HG03159 (cell line): ENCODE results near the gene PCID2.
A peak's percentile ranks its signal among the peaks of the same experiment; 100 is the strongest.
"Not testable (repeated sequence)": the region's sequence is repeated elsewhere in the genome, so short reads cannot be mapped to it uniquely, and the experiment has no call there.

ENCODE experiments used
- ATAC-seq: cut with Tn5 transposase; IDR thresholded peaks from one replicate; pipeline ENCODE4 v1.9.1; 2021; ENCODE audit warnings: mild to moderate bottlenecking, moderate library complexity; ENCODE audit not compliant: unreplicated experiment

The PCID2 gene

DNA sequence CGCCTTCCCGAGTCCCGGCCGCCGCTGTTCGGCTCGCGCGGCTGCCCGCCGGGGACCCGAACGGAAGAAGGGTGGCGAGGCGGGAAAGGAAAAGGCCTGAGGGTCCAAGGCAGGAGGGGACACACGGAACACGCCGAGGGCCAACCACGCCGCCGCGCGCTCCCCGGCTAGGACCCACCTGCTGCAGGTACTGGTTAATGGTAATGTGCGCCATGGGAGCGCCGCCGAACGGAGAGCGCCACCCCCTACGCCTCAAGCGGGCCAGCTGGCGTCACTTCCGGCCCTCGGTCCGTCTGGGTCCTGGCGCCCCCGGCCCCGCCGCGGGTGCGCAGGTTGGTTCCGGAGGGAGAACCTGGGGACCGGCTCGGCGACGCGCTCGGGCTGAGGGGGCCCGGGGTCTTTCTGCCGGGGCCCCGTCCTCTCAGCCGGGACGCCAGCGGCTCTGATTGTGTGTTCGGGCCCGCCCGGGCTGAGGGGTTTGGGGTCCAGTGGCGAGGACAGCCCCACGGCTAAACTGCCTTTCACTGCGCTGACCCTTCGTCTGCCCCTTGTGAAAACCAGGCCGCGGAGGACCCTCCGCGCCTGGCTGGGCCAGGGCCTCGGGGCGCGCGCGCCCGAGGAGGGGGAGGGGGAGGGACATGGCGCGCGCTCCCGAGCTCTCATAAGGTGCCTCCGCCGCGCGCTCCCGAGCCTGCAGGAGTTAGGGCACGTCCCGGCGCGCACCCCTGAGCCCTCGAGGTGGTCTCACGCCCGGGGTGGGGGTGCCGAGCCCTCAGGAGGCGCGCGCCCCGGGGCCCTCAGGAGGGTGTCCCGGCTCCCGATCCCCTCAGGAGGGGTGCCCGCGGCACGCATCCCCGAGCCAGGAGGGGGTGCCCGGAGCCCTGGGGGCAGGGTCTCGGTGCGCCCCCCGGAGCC is at the start of gene PCID2:
Gene PCID2, minus strand, starts transcription at position 249 of the 915 bp plus-strand sequence. Its CDS starts 35 bp downstream, at position 214.
- ATAC-seq, result peak; percentile 70

DNA sequence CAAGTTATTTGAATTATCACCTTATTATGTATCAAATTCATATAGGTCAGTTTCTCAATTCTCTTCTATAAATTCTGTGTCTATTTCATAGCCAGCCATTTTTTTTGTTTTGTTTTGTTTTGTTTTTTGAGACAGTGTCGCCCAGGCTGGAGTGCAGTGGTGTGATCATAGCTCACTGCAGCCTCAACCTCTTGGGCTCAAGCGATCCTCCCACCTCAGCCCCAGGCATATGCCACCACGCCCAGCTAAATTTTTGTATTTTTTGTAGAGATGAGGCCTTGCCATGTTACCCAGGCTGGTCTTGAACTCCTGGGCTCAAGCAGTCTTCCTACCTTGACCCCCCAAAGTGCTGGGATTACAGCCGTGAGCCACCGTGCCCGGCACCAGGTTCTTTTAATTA is 49.4 kb upstream of the PCID2 start:
- not testable (repeated sequence) for ATAC-seq

DNA sequence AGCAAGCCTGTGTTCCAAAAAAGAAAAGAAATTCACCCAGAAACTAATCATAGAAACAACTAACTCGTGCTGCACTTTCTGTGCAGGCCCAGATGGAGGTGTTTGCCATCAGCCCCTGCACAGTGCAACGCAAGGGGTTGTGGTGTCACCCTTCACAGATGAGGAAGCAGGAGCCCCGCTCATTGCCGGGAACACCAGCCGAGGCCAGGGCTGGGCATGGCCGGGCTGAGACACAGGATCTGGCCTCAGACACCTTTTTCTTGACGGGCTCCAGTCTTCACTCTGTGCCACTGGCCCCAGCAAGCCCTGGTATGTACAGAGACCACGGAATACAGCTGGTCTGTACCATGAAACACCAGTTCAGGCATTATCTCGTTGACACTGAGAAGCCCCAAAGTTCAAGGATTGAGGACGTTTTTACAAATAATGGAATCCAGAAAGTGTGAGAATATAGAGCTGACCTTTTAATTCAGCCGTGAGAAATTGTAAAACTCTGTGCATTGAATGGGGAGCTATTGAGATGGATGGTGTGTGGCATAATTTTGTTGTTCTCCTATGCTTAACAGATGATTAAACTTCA is 44.1 kb upstream of the PCID2 start:
- ATAC-seq, result no peak

DNA sequence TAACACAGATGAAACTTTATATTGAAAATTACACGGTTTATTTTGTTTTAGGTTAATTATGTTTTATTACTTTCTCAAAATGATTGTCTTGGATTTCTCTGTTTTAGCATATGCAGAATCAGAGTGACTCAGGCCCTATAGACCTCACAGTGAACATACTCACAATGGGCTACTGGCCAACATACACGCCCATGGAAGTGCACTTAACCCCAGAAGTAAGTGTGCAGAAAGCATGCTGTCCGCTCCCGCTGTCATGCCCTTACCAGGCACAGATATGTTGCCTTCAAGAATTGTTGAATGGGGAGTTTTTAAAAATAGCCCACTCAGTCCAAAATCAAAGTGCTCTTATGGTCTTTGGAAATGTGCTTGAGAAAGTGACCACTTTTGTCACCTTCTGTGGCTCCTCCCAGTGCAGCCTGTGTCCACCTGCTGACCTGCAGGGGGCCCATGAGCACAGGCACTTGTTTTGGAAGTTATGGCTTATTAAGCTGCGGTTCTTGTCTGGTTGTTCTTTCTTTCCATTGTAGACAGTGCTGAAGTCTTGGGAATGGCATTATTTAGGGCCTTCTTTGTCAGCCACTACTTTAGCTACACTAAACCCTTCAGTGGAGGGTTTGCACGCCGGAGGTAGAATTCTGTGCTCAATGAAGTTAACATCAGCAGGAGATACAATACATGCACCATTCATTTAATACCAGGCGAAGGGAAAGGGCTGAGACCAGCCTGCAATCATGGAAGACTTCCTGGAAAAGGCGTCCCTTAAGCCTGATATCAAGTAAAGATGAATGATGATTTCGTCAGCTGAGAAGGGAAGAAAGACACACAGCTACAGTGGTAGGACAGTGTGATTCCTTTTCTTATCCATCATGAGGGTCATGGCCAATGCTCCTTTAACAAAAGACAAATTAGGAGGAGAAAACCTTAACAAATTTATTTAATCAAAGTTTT is 37.7 kb upstream of the PCID2 start:
- ATAC-seq, result no peak

- ATAC-seq, result no peak
These were observed 35.4 kb upstream of the PCID2 start for GRCh38 chr13:113243847-113244246.

GRCh38 chr13:113241623-113242022 is 33.2 kb upstream of the PCID2 start:
- ATAC-seq, result not testable (repeated sequence)

- no peak for ATAC-seq
These were observed 31.5 kb upstream of the PCID2 start for GRCh38 chr13:113239986-113240385.

DNA sequence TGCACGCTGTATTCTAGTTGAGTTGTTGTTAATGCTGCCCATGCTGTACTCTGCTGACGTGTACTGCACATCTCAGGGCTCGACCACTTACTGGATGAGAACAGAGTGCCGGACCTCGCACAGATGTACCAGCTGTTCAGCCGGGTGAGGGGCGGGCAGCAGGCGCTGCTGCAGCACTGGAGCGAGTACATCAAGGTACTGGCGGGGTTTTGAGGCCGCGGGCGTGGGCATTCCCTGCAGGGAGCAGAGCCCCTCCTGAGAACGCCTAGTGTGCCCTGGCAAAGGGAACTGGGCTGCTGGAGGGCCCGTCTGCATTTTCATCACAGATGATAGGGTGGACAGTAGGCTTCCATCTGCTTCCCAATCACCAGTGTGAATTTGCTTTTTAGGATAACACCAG is 30.9 kb upstream of the PCID2 start:
- ATAC-seq, result no peak

- no peak for ATAC-seq
These were observed 30.1 kb upstream of the PCID2 start for GRCh38 chr13:113238536-113238935.

GRCh38 chr13:113233101-113233500 is 24.6 kb upstream of the PCID2 start:
- no peak for ATAC-seq

DNA sequence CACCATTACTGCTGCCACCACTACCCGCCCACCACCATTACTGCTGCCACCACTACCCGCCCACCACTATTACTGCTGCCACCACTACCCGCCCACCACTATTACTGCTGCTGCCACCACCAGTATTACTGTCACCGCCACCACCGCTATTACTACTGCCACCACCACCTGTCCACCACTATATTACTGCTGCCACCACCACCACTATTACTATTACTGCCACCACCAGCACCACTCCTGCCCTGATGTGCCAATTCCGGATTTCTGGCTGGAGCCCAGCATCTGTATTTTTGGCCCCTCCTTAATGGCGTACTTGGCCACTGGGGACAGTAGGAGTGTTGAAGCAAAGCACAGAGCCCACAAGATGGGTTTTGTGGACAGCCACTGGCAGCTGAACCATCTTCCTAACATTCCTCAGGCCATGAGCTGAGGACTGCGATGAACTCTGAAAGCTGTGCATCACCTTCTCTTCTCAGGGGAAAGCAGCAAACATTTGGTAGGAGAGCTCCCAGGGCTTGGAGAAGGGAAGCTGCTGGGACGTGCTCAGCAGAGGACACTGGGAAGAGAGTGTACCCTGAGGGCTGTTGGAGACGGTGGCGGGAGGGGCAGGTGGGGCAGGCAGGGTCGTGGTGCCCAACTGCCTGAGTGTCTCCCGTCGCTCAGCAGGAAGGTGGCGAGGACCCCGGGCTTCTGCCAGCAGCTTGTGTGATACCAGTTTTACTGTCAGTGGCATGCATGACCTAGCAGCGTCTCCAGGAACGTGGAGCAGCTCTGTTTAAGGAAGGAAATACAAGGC is 23.9 kb upstream of the PCID2 start:
- ATAC-seq, result no peak

DNA sequence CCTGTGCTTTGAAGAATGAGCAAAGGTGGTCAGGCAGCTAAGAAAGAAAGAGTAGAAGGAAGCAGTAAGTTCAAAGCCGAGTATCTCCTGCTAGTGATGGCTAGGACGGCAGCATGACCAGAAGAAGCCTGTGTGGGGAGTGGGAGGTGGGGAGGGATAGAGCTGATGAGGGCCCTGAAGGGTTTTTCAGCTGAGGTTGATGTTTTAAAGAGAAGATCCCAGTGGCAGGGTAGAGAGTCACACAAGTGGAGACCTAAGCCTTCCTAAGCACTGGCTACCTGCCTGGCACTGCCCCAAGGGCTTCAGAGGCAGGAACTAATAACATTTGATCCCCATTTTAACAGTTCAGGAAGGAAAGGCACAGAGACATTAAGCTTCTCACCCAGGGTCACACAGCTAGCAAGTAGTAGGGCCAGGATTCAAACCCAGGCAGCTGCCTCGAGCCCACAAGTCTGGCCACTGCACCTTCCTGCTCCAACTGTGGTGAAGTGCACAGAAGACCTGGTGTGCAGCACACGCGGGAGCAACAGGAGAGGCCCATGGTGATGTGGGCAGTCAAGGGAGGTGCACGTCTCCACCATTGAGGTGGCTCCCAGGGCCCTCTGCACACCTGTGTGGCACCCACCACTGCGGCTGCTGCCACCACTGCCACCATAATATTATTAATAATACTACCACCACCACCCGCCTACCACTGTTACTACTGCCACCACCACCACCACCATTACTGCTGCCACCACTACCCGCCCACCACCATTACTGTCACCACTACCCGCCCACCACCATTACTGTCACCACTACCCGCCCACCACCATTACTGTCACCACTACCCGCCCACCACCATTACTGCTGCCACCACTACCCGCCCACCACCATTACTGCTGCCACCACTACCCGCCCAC is 23.1 kb upstream of the PCID2 start:
- no peak for ATAC-seq

DNA sequence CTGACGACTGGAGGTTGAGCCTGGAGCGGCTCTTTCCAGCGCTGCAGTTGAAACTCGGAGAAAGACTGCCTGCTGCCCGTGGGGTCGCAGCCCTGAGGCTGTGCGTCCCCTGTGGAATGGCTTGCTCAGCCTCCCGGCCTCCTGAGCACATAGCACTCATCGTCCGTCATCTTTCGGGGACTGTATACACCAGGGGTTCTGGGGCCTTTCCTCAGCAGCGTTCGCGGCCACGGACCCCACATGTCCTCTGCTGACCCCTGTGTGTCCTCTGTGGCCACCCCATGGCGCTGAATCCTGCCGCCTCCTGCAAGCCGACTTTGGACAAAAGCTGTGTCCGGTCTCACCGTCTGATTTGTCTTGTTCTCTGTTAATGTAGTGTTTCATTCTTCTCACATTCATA is 21.3 kb upstream of the PCID2 start:
- no peak for ATAC-seq

- no peak for ATAC-seq
These were observed 20.7 kb upstream of the PCID2 start for GRCh38 chr13:113229161-113229560.

DNA sequence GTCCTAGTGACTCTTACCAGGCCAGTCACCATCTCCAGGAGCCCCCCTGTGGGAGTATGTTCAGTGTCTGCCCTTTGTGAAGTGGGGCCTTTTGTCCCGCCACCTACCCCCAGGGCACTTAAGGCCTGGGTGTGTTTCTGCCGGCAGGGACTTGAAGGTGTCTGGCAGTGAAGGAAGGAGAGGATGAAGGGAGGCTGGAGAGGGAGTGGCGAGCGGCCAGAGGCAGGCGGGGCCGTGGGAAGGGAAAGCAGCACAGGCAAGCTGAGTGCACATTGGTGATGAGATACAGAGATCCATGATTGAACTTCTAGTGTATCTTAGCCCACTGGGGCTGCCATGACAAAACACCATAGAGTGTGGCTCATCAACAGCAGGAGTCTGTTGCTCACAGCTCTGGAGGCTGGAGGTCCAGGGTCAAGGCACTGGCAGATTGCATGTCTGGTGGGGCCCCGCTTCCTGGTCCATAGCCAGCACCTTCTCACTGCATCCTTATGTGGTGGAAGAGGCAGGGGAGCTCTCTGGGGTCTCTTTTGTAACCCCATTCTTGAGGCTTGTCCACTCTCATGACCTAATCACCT is 18.5 kb upstream of the PCID2 start:
- ATAC-seq, result no peak

DNA sequence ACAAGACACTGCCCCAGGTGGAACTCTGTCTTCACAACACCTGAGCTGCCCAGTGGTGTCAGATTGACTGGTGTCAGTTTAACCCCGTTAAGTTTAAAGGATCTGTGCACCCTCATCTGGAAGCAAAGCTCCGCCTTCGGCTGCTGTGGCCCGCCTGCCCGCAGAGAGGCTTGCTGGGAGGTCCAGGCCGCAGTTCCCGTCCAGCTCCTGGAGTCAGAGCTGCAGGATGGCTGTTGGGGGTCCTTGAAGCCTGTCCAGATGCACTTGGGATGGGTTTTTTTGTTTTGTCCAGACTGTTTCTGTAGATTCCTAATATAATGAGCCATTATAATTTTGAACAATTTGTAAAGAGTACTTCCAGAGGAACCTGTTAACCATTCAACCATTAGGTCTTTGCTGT is 17.0 kb upstream of the PCID2 start:
- ATAC-seq, result no peak

DNA sequence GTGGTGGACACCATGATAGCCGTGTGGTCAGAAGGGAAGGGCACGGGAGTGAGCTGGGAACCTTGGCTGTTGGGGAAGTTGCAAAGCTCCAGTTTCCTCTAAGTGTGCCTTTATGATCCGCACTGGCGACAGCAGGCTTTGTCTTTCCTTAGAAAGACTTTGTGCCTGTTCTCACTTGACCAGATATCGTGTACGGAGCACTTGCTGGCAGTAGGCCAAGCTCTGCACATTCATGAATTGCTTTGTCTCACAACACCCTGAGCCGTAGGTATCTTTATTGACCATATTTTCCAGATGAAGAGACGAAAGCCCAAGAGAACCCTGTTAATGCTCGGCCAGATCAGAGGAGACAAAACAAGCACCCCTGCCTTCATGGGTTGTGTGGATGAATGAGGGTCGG is 16.0 kb upstream of the PCID2 start:
- ATAC-seq, result no peak

GRCh38 chr13:113223070-113223469 is 14.6 kb upstream of the PCID2 start:
- no peak for ATAC-seq

DNA sequence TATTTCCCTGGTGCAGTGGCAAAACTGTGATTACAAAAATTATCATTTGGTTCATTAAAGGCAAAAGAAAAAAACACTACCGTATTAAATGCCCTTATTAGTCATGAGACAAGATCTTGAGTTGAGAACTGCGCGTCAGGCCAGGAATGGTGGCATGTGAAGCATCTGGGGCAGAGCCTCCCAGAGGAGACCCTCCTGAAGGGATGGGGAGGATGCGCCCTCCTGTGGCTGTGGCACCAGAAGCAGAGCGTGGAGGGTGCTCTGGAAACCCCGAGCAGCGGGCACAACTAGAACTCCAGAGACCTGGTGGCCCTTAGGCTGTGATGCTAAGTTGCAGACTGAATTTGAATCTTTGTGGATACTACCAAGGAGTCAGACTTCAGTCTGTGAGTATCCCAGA is 12.4 kb upstream of the PCID2 start:
- no peak for ATAC-seq
